Stomach smooth muscle (tissue), 2 donors: ENCODE results near the gene FBXL17.

Experiments used
- H3K27ac ChIP-seq: one replicate; pipeline ENCODE4 v1.7.0; 2013; ENCODE audit warnings: mild to moderate bottlenecking, low read length, inconsistent platforms
- H3K27me3 ChIP-seq, 2 donors: one replicate each; pipeline ENCODE4 v1.7.0; 2013; ENCODE audit warnings: low read length in 2 of 2; ENCODE audit not compliant: insufficient read depth in 2 of 2, control insufficient read depth in 1 of 2
- H3K36me3 ChIP-seq, 2 donors: one replicate each; pipeline ENCODE4 v1.7.0; 2013; ENCODE audit warnings: low read length in 2 of 2; ENCODE audit not compliant: control insufficient read depth in 2 of 2, insufficient read depth in 2 of 2
- H3K4me1 ChIP-seq: one replicate; pipeline ENCODE4 v1.7.0; 2013; ENCODE audit warnings: low read length; ENCODE audit not compliant: control insufficient read depth, insufficient read depth
- H3K4me3 ChIP-seq, 2 donors: one replicate each; pipeline ENCODE4 v1.7.0; 2013; ENCODE audit warnings: low read length in 2 of 2
- H3K9ac ChIP-seq, 2 donors: one replicate each; pipeline ENCODE4 v1.7.0; 2013; ENCODE audit warnings: low read length in 2 of 2, mild to moderate bottlenecking in 1 of 2
- H3K9me3 ChIP-seq, 2 donors: one replicate each; pipeline ENCODE4 v1.7.0; 2013; ENCODE audit warnings: low read length in 2 of 2; ENCODE audit not compliant: control insufficient read depth in 2 of 2
- donor health status: healthy.
- donor health status: Pancreatic carcinoma.

The FBXL17 gene

GRCh38 chr5:107979291-107979690 is 402.6 kb downstream of the FBXL17 start:
- Histone ChIP-seq H3K27me3 (no peaks in the 10 kb centered on the region), H3K4me3 (no peak overlapping the region), H3K4me1 (no peaks in the 10 kb centered on the region), H3K9ac (no peak overlapping the region), H3K9me3 (no peaks in the 10 kb centered on the region), H3K27ac (no peak overlapping the region), H3K36me3 (no peaks in the 10 kb centered on the region)

- no peak overlapping the region for H3K4me3 ChIP-seq
- no peaks in the 10 kb centered on the region for H3K9me3 ChIP-seq
- H3K27ac ChIP-seq = no peak overlapping the region
- no peaks in the 10 kb centered on the region for H3K27me3 ChIP-seq
- no peak overlapping the region for H3K9ac ChIP-seq
- no peaks in the 10 kb centered on the region for H3K4me1 ChIP-seq
- no peaks in the 10 kb centered on the region for H3K36me3 ChIP-seq
These were observed 404.3 kb downstream of the FBXL17 start for GRCh38 chr5:107977550-107978071.

- Histone ChIP-seq H3K36me3 (no peaks in the 10 kb centered on the region), H3K4me3 (no peak overlapping the region), H3K4me1 (no peaks in the 10 kb centered on the region), H3K9me3 (no peaks in the 10 kb centered on the region), H3K27me3 (no peaks in the 10 kb centered on the region), H3K27ac (no peak overlapping the region), H3K9ac (no peak overlapping the region)
These were observed 406.3 kb downstream of the FBXL17 start for GRCh38 chr5:107975568-107975967.

GRCh38 chr5:107971846-107972245 is 410.1 kb downstream of the FBXL17 start:
- Histone ChIP-seq H3K36me3 (no peaks in the 10 kb centered on the region), H3K9ac (no peak overlapping the region), H3K9me3 (no peaks in the 10 kb centered on the region), H3K4me1 (no peaks in the 10 kb centered on the region), H3K27me3 (no peaks in the 10 kb centered on the region), H3K27ac (no peak overlapping the region), H3K4me3 (no peak overlapping the region)

GRCh38 chr5:107969847-107970246 is 412.1 kb downstream of the FBXL17 start:
- Histone ChIP-seq H3K36me3 (no peaks in the 10 kb centered on the region), H3K27me3 (no peaks in the 10 kb centered on the region), H3K4me3 (no peak overlapping the region), H3K9me3 (no peaks in the 10 kb centered on the region), H3K27ac (no peak overlapping the region), H3K4me1 (no peaks in the 10 kb centered on the region), H3K9ac (no peak overlapping the region)

- H3K9me3 ChIP-seq = no peaks in the 10 kb centered on the region
- no peaks in the 10 kb centered on the region for H3K27me3 ChIP-seq
- H3K36me3 ChIP-seq = no peaks in the 10 kb centered on the region
- H3K27ac ChIP-seq = no peak overlapping the region
- H3K9ac ChIP-seq = no peak overlapping the region
- no peak overlapping the region for H3K4me3 ChIP-seq
- no peaks in the 10 kb centered on the region for H3K4me1 ChIP-seq
These were observed 412.9 kb downstream of the FBXL17 start for GRCh38 chr5:107968998-107969397.

GRCh38 chr5:107968406-107968843 is 413.5 kb downstream of the FBXL17 start:
- Histone ChIP-seq H3K36me3 (no peaks in the 10 kb centered on the region), H3K27ac (no peak overlapping the region), H3K9me3 (no peaks in the 10 kb centered on the region), H3K27me3 (no peaks in the 10 kb centered on the region), H3K4me3 (no peak overlapping the region), H3K4me1 (no peaks in the 10 kb centered on the region), H3K9ac (no peak overlapping the region)

GRCh38 chr5:107966201-107966600 is 415.7 kb downstream of the FBXL17 start:
- no peak overlapping the region for H3K27ac ChIP-seq
- no peak overlapping the region for H3K9ac ChIP-seq

GRCh38 chr5:107964722-107965121 is 417.2 kb downstream of the FBXL17 start:
- H3K36me3 ChIP-seq = no peaks in the 10 kb centered on the region
- no peak overlapping the region for H3K9ac ChIP-seq
- H3K4me3 ChIP-seq = no peak overlapping the region
- no peaks in the 10 kb centered on the region for H3K27me3 ChIP-seq
- no peaks in the 10 kb centered on the region for H3K4me1 ChIP-seq
- no peak overlapping the region for H3K27ac ChIP-seq
- H3K9me3 ChIP-seq = no peaks in the 10 kb centered on the region

More at GRCh38 chr5:107966201-107966600, 415.7 kb downstream of the FBXL17 start:
- Histone ChIP-seq H3K9me3 (no peaks in the 10 kb centered on the region), H3K4me1 (no peaks in the 10 kb centered on the region), H3K4me3 (no peak overlapping the region), H3K27me3 (no peaks in the 10 kb centered on the region), H3K36me3 (no peaks in the 10 kb centered on the region)

- Histone ChIP-seq H3K9ac (no peak overlapping the region), H3K36me3 (no peaks in the 10 kb centered on the region), H3K27ac (no peak overlapping the region), H3K4me1 (no peaks in the 10 kb centered on the region), H3K4me3 (no peak overlapping the region), H3K9me3 (no peaks in the 10 kb centered on the region), H3K27me3 (no peaks in the 10 kb centered on the region)
These were observed 422.2 kb downstream of the FBXL17 start for GRCh38 chr5:107959573-107960279.

GRCh38 chr5:107958861-107959260 is 423.0 kb downstream of the FBXL17 start:
- Histone ChIP-seq H3K27me3 (no peaks in the 10 kb centered on the region), H3K9me3 (no peaks in the 10 kb centered on the region), H3K4me1 (no peaks in the 10 kb centered on the region), H3K4me3 (no peak overlapping the region), H3K9ac (no peak overlapping the region), H3K36me3 (no peaks in the 10 kb centered on the region), H3K27ac (no peak overlapping the region)
